Umbilical cord (tissue), 2 donors: ENCODE data around the gene OPN1MW3. TPM values are rescaled to one million over a fixed set of nuclear protein-coding genes. Genes with fewer than 3 reads are reported as not detected.
"Not testable (repeated sequence)": the region's sequence is repeated elsewhere in the genome, so short reads cannot be mapped to it uniquely, and the experiment has no call there.

Experiments used
- DNase-seq: peaks from one replicate; pipeline ENCODE4 v3.0.0-alpha.2; 2015; ENCODE audit warnings: low spot score
- total RNA-seq: library from RNA; depleted of rRNA; stranded (reverse); fragments of >200 nt; gene quantifications from one replicate; pipeline ENCODE4 v1.2.3, GENCODE V29; 2014; ENCODE audit warnings: low replicate concordance; ENCODE audit not compliant: insufficient read depth

The OPN1MW3 gene
- total RNA-seq, 1 donor from 2014 or later, result not detected

DNA sequence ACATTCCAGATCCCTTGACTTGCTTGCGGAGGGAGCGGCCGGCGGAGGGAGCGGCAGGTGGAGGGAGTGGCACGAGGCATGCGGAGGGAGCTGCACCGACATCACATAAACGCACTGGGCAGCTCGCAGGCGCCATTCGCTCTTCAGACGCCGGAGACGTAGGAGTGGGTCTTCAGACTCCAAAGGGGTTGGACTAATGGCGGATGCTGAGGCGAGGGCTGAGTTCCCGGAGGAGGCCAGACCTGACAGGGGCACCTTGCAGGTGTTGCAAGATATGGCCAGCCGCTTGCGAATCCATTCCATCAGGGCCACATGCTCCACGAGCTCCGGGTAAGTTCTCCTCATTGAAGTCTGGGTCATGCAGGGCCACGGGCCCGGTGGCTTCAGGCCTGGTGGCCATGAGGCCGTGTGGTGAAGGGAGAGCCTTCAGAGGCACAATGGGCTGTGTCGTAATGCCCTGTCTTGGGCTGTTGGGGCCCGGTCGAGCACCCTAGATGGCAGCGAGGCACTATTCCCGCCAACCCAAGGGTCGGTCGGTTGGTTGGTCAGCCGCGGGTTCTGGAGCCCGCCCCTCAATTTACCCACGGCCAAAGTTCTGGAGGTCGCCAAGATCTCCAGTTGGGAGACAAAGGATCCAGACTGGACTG is 38.4 kb downstream of the OPN1MW3 start, which contains the start of gene TKTL1:
Gene TKTL1 (plus strand): TSS at position 132 of the 647 bp plus-strand sequence. CDS start 65 bp downstream, at position 197.
- no peak for DNase-seq

- DNase-seq, result no peak
Measured at GRCh38 chrX:154296731-154297130, 39.3 kb downstream of the OPN1MW3 start.

GRCh38 chrX:154298312-154298711 is 40.9 kb downstream of the OPN1MW3 start:
- DNase-seq, result no peak

- DNase-seq, result no peak
Measured at GRCh38 chrX:154300816-154301215, 43.4 kb downstream of the OPN1MW3 start.

DNA sequence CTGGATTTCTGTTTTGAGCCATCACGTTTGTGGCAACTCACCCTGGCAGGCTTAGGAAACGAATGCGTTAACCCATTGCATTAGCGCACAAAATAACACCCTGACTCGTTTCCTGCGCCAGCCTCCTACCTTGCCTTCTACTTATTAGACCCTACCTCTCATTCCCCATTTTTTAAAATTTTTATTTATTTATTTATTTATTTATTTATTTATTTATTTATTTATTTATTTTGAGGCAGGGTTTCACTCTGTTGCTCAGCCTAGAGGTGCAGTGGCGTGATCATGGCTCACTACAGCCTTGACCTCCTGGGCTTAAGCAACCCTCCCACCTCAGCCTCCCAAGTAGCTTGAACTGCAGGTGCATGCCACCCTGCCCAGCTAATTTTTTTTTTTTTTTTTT is 45.6 kb downstream of the OPN1MW3 start:
- not testable (repeated sequence) for DNase-seq

DNA sequence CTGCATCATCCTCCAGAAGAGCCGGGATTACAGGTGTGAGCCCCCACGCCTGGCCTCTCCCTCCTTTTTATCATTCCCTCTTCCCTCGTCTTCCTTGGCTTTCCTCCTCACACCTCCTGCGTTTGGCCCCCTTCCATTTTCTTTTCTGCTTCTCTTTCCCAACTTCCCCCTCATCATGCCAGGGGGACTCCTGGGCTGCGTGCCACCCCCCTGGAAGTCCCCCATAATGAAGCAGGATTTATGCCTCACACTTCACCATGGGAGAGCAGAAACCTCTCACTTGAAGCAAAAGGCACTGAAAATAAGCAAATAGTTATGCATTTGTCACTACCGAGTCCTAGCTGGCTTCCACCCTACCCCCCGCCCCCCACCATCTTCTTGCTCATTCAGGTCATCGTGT is 46.1 kb downstream of the OPN1MW3 start:
- no peak for DNase-seq

GRCh38 chrX:154304846-154305245 is 47.5 kb downstream of the OPN1MW3 start:
- no peak for DNase-seq

- no peak for DNase-seq
Measured at GRCh38 chrX:154305541-154306205, 48.3 kb downstream of the OPN1MW3 start.

GRCh38 chrX:154307202-154307601 is 49.8 kb downstream of the OPN1MW3 start:
- peak; percentile 16 for DNase-seq

- DNase-seq, result peak; percentile 20
Measured at GRCh38 chrX:154308108-154308946, 50.9 kb downstream of the OPN1MW3 start.

DNA sequence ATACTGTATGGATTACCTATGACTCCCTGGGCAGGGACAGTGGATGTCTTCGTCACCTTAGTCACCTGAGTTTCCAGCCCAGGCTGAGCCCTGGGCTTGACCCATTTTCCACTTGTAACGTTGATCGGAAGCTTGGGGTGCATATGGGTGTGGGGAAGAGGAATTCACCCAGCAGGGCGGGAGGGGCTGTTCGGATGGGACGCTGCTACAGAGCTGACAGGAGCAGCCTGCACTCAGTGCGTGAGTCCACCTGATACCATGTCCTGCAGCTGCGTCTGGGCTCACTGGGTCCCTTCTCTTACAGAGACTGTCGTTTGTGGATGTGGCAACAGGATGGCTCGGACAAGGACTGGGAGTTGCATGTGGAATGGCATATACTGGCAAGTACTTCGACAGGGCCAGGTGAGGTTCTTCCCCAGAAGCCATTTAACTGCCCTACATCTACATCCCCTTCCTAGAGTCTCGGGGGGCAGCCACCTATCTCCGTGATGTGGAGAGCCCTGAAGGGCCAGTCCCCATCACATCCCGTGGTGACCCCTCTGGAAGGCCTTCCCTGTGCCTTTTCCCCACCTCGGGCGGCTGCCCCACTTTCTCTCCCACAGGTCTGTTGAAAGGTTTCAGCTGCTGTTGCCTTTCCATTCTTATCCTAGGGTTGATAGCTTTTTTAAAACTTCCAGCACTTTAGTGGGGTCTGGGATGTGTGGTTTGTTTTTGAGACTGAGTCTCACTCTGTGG is 51.8 kb downstream of the OPN1MW3 start:
- DNase-seq, result no peak

DNA sequence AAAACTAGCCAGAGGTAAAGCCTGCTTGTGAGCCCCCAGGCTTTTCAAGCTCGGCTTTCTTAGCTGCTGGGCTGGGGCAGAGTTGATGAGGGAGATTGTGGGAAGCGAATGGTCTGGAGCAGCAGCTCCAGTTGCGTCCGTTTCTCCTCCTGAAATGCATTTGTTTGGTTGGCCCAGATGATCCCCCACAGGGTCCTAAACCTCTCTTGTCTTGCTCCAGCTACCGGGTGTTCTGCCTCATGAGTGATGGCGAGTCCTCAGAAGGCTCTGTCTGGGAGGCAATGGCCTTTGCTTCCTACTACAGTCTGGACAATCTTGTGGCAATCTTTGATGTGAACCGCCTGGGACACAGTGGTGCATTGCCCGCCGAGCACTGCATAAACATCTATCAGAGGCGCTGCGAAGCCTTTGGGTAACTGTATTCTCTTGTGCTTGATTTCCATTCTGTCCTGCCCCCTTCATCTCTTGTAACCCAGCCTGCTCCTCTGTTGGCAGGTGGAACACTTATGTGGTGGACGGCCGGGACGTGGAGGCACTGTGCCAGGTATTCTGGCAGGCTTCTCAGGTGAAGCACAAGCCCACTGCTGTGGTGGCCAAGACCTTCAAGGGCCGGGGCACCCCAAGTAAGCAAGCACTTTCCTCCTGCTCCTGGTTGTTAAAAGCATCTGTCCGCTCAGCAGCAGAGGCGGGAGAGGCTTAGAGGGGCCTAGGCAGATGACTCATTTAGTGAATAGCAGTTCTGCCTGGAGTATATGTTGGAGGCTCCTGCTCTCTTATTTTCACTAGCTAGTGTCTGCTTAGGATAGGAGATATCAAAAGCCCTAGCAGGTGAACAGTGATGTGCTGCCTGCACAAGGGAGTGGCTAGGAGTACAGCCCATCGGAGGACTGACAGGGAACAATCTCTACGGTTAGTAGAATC is 53.5 kb downstream of the OPN1MW3 start:
- DNase-seq, result peak; percentile 69

DNA sequence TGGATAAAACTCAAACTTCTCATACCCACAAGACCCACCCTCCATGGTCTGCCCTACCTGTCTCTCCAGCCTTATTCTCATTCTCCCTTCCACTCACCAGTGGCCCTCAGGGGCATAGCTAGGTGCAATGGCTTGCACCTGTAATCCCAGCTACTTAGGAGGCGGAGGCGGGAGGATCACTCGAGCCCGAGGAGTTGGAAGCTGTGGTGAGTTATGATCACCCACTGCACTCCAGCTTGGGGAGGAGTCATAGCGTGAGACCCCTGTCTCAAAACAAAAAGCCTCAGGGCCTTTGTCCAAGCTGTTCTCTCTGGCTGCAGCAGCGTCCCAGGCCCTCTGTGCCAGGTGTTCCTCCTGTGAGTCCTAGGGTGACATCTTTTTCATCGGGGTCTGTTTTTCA is 54.7 kb downstream of the OPN1MW3 start:
- DNase-seq, result no peak

GRCh38 chrX:154313147-154313546 is 55.8 kb downstream of the OPN1MW3 start:
- no peak for DNase-seq

DNA sequence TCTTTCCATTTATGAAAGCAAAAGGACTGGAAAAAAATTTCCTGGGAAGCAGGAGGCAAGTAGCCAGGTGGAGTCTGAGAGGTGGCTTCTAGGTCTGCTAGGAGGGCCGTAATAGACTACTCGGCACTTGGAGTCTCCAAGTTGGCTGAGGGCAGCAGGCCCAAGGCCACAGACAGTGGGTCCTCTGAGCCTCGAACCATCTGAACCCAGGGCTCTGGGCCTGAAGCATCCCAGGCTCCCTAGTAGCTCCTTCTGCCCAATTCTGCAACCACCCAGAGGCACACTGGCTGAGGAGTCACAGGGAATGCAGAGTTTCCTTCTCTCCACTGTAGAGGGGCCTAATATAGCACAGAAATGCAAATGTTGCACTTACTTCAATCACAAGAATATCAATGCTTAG is 58.0 kb downstream of the OPN1MW3 start:
- no peak for DNase-seq

GRCh38 chrX:154317391-154317995 is 60.1 kb downstream of the OPN1MW3 start:
- peak; percentile 26 for DNase-seq

DNA sequence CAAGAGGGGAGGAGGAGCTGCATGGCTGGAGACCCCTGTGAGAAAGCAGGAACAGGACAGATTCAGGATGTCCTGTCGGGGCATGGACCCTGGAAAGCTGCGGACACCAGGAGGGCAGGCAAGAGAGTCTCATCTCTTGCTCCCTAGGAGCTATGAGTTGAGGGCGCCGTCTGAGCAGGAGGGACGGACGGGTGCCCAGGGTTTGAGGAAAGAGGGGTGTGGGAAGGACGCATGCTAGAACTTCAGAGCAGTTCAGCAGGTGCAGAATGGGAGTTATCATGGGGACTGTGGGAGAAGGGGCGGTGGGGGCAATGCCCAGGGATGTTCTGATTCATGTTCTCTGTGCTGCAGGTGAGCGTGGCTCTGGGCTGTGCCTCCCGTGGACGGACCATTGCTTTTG is 63.0 kb downstream of the OPN1MW3 start:
- no peak for DNase-seq
